GM18505 (cell line): ENCODE results near the gene ZCCHC8.

Experiments used
- ATAC-seq: cut with Tn5 transposase; IDR thresholded peaks from one replicate; pipeline ENCODE4 v1.9.1; 2021; ENCODE audit not compliant: unreplicated experiment
- POLR2A ChIP-seq: IDR thresholded peaks from 4 replicates; pipeline ENCODE4 v1.6.1; 2011; ENCODE audit warnings: borderline replicate concordance; ENCODE audit not compliant: insufficient read depth, insufficient read length; ENCODE audit errors: extremely low read depth

Gene ZCCHC8

GRCh38 chr12:122500685-122501488 lies at the start of gene ZCCHC8:
TSS of gene ZCCHC8 (minus strand) at chr12:122500932. CDS start at chr12:122500840, 92 bp downstream.
- peak; percentile 95 for TF ChIP-seq POLR2A
- ATAC-seq, result peak; percentile 88

- no peak for TF ChIP-seq POLR2A
- ATAC-seq, result no peak
These were observed 46.6 kb upstream of the ZCCHC8 start for GRCh38 chr12:122547330-122547729.

GRCh38 chr12:122545855-122546254 lies 45.1 kb upstream of the ZCCHC8 start:
- no peak for ATAC-seq

GRCh38 chr12:122544537-122544936 lies 43.8 kb upstream of the ZCCHC8 start:
- no peak for ATAC-seq
- TF ChIP-seq POLR2A, result no peak

More at GRCh38 chr12:122545855-122546254, 45.1 kb upstream of the ZCCHC8 start:
- TF ChIP-seq POLR2A, result no peak

- no peak for TF ChIP-seq POLR2A
- ATAC-seq, result no peak
These were observed 37.8 kb upstream of the ZCCHC8 start for GRCh38 chr12:122538496-122538895.

- TF ChIP-seq POLR2A, result no peak
- no peak for ATAC-seq
These were observed 36.3 kb upstream of the ZCCHC8 start for GRCh38 chr12:122537021-122537420.

GRCh38 chr12:122533856-122534255 lies 33.1 kb upstream of the ZCCHC8 start:
- ATAC-seq, result no peak
- no peak for TF ChIP-seq POLR2A

- ATAC-seq, result no peak
- no peak for TF ChIP-seq POLR2A
These were observed 28.3 kb upstream of the ZCCHC8 start for GRCh38 chr12:122528992-122529391.

GRCh38 chr12:122528582-122528981 lies 27.9 kb upstream of the ZCCHC8 start:
- TF ChIP-seq POLR2A, result no peak
- ATAC-seq, result no peak

GRCh38 chr12:122527478-122527944 lies 26.8 kb upstream of the ZCCHC8 start:
- ATAC-seq, result no peak
- TF ChIP-seq POLR2A, result no peak

GRCh38 chr12:122526683-122527477 lies 26.1 kb upstream of the ZCCHC8 start, which contains the start of the genes KNTC1 and RSRC2:
TSS of gene KNTC1 (plus strand) at chr12:122527249. CDS start at chr12:122530064, 2,815 bp downstream.
TSS of gene RSRC2 (minus strand) at chr12:122526936. CDS start at chr12:122526853, 83 bp downstream.
- TF ChIP-seq POLR2A, result peak; percentile 99
- peak; percentile 88 for ATAC-seq

- TF ChIP-seq POLR2A, result no peak
- ATAC-seq, result no peak
These were observed 23.4 kb upstream of the ZCCHC8 start for GRCh38 chr12:122523846-122524718.
